Embryonic facial prominence (tissue), 1 donor: ENCODE data around the gene CHMP1A.

Experiments used
- DNase-seq: peaks from one replicate; pipeline ENCODE4 v3.0.0-alpha.2; 2016; ENCODE audit errors: extremely low spot score

CHMP1A gene

DNA sequence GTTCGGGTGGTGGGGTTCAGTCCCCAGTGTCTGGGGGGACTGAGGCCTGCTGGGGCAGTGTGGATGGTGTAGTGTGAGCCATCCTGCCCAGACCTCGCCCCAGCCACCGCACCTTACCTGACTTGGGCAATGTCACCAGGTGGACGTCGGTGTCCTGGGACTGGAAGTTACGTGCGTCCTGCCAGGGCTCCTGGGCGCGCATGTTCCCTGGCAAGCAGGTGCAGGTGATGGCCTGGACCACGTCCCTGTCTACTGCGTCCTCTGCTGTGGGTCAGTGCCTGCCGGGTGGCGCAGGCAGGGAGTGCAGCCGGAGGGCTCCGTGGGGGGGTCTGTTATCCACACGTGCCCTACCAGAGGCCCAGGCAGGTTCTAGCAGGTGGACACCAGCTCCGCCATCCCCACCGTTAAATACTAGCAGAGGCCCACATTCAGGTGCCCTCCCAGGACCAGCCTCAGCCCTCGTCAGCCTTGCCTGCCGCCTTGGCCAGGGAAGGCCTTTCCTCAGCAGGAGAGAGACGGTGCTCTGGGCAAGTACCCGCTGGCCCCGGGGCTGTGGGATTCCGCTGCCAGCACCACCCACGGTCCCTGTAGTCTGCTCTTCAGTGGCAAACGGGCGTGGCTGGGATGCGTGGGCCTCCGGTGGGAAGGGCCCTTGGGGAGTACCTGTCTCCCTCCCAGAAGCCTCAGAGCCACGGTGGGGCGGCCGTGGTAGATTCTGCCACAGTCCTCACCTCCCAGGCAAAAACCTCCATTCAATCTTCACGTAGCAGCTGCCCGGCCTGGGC lies 52.1 kb downstream of the CHMP1A start:
- no peak for DNase-seq

DNA sequence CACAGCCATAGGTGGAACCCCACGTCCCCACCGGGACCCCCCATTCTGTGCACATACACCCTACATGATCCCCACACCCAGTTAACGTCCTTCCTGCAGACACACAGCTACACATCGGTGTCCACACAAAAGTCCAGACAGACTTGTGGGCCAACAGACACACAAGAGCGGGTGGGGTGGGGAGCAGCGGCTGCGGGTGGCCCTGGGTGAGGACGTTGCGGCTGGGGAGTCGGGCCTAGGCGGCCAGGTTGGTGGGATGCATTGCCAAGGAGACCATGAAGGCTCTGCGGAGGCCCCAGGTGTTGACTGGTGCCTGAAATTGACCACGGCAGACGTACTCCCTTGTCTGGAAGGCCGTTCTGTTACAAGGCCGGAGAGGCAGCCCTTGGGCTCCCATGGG lies 52.7 kb downstream of the CHMP1A start:
- no peak for DNase-seq

DNA sequence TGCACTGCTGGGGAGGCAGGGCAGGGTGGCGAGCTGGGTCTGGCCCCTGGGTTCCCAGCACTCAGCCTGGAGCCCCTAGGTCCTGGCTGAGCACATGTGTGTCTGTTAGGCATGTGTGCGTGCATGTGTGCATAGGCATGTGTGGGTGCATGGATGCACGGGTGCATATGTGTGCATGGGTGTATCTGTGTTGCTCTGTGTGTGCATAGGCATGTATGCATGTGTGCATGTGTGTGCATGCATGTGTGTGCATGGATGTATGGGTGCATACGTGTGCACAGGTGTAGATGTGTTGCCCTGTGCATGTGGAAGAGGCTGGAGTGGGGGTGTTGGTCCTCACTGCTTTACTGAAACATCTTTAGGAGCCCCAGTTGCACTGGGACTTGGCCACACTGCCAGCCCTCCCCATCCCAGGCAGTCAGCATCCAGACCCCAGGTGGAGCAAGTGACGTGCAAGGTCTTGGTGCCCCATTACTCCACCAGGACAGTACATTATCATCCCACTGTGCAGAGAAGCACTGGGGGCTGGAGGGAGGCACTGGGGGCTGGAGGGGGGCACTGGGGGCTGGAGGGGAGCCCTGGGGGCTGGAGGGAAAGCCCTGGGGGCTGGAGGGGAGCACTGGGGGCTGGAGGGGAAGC lies 54.4 kb downstream of the CHMP1A start:
- no peak for DNase-seq

DNA sequence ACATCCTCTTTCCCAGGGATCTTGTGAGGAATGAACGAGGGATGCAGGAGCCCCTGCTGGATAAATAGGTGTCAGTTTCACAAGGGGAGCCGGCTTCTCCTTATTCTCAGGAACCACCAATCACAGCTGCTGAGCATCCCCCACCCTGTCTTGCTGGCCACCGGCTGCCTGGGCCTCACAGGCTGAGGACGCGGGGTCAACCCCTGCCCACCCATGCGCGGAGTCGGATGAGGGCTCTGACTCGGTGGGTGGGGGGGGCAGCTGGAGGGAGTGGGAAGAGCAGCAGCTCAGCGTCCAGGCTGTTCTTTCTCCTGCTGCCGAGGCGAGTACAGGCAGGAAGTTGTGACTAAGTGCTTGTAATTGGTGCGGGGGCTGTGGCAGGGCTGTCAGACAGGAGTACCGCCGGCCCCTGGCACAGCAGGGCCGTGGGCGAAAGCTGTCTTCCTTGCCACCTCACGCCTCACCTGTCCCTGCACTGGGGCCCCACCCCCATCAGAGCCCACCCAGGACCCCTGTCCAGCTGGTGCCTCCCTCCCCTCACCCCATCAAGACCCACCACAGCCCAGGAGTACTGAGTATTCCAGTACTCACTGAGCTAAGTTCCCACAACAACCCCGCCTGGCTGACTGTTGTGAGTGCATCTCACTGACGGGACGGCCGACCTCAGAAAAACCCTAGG lies 55.1 kb downstream of the CHMP1A start:
- no peak for DNase-seq

DNA sequence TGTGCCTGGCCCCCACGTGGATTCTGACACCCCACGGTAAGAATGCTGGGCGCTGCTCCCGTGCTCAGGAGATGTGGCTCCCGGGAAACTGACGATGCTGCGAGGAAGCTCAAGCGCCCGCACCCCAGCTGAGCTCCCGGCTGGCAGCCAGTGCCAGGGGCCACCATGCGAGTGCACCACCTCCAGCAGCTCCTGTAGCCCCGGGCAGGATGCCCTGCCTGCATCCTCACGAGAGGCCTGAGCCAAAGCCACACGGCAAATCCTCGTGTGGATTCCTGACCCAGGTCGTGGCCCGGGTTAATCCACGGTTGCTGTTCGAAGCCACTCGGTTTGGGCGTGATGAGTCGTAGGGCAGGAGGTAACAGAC lies 55.6 kb downstream of the CHMP1A start:
- no peak for DNase-seq

DNA sequence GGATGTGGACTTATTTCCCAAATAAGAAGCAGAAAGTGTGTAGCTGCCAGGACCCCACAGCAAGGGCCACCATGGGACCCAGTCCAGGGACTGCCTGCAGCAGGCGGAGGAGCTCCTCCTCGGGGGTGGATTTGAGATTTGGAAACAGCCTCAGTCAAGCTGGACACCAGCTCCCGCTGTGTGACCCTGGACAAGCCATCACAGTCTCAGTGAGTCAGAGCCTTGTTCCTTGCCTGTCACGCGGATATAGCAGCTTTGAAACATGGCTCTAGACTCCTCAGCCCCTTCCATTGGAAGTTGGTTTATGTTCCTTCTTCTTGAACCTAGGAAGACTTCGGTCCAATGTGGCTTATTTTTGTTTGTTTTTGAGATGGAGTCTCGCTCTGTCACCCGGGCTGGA lies 56.6 kb downstream of the CHMP1A start:
- DNase-seq, result no peak

DNA sequence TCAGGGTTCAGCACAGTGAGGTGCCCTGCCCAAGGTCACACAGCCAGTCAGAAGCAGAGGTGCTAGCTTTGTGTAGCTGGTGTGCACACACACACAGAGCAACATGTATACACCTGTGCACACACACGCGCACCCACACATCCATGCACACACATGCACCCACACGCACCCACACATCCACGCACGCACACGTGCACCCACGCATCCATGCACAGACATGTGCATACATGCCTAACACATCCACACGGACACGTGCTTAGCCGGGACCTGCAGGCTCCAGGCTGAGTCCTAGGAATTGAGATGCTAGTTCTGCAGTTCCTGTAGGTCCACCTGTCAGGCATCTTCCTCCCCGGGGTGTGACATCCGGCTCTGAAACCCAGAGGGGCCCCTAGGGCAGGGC lies 57.1 kb downstream of the CHMP1A start:
- no peak for DNase-seq

DNA sequence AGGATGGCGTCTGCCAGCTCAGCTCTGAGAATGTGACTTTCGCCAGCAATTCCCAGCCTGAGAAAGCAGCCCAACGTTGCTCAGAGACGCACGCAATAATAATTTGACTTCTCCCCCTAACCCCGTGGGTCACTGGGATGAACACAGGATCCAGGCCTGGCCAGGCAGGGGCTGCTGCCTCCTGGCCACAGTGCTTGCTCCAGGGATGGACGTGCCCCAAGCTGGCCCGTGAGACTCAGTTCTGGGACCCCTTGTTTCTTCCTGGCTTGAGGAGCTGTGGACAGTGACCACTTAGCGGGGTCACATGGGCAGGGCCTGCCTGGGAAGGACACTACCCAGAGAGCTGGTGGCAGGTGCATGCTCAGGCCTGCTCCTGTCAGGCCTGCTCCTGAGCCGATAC lies 57.6 kb downstream of the CHMP1A start:
- no peak for DNase-seq

DNA sequence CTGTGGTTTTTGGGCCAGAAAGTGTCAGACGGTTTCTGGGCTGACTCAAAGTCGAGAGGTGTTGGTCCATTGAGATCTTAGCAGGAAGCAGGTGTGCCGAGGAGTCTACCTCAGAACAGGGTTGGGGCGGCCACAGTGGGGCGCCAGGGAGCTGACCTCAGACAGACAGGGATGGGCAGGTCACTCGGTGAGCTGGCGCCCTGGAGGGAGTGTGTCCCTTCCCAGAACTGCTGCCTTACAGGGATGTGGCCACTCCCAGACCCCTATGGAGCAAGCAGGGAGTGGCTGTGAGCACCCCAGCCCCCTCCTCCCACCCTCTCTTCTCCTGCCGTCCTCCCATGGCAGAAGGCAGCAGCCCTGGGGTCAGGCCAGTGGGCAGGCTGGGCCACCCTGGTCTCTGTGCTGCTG lies 58.1 kb downstream of the CHMP1A start:
- no peak for DNase-seq

DNA sequence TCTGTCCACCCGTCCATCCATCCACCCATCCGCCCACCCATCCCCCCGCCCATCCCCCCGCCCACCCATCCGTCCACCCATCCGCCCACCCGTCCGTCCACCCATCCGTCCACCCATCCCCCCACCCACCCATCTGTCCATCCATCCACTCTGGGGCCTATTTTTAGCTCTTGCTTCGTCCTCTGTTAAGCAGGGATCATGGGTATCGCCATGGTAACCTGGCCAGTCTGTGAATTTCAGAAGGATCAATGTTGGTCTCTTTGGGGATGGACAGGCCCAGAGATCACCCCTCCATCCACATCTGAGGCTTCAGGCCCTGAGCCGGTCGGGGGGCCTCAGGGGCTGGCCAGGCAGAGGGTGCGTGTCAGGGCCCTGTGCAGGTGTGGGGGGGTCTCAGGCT lies 59.3 kb downstream of the CHMP1A start:
- no peak for DNase-seq

DNA sequence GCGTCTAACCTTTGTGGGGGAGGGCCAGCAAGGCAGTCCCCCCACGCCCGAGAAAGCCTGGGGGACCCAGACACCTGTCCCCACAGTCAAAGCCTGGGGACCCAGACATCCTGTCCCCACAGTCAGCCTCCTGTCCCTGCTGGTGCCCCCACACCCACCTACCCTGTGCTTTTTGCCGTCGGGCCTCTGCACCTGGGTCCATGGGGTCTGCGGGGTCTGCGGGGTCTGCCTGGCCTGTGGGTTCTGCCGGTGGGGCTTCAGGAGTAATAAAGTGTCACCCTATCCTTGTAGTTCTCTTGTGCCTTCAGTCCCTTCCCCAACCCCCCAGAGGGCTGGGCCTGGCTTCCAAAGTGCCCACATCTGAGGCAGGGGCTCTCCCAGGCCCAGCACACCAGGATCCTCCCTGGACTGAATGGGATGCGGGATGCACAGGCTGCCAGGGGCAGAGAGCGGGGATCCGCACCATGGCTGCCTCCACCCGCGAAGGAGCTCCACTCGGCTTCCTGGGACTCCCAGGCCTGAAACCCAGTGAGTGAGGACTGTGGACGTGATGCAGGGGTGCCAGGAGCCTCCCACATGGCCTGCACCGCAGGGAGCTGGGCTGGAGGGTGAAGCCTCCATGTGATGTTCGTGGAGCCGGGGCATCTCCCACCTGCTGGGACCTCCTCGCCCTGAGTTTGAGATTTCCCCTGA lies 60.4 kb downstream of the CHMP1A start:
- no peak for DNase-seq

DNA sequence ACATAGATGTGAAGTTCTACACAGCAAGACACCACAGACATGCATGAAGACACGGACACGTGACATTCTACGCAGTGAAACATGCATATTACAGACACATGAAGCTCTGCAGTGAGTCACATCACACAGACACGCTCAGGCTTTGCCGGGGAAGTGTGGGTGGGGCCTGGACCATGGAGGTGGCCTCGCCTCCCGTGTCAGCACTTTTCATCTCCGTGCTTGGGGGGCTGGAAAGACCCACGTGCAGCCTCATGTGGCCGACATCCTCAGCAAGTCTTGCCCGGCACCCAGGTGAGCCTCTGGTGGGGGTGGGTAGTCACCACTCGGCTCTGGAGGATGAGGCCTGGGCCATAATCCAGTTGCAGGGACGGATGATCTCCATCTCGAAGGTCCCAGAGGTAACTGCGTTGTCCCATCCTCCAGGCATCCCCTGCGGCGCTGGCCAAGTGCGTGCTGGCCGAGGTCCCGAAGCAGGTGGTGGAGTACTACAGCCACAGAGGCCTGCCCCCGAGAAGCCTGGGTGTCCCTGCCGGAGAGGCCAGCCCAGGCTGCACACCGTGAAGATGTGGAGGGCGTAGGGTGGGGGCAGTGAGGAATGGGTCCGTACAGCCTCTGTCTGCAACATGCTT lies 61.3 kb downstream of the CHMP1A start:
- no peak for DNase-seq

DNA sequence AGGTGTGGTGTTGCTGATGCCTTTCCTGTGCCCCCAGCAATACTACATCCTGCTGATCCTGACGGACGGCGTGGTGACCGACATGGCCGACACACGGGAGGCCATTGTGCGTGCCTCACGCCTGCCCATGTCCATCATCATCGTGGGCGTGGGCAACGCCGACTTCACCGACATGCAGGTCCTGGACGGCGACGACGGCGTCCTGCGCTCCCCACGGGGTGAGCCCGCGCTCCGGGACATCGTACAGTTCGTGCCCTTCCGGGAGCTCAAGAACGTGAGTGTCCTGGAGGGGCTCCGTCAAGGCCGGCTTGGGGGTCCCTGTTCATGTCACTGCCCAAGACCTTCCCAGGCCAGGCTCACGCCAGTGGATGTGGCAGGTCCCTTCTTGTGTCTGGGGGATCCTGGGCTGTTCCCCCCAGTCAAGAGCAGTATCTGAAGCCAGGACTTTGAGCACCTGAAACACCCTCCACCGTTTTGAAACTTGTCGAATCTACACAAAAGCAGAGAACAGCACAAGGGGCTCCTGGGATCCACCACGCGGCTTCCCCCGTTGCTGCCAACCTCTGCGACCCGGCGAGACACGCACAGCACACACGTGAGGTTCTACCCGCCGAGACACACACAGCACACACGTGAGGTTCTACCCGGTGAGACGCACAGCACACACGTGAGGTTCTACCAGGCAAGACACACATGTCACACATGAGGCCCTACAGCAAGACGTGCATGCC lies 62.0 kb downstream of the CHMP1A start:
- DNase-seq, result no peak
